ENCODE data around the gene LRP1B.

The LRP1B gene

DNA sequence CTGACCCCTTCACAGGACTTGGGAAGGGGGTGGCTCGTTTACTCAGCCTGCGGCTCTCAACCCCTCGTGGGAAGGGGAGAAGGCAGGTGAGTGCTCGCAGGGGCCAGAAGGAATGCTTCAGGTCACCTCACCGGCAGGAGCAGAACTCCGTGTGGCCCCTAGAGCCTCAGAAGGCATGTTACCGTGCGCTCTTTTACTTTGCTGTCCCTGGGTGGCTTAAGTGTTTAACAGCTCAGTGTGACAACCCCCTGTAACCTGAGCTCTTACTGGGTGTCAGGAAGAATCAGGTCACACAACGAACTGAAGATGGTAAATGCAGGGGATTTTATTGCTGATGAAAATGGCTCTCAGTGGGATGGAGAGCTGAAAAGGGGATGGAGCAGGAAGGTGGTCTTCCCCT lies 1235.4 kb downstream of the LRP1B start:
- no peak for DNase-seq (ENCODE audit: low spot score)

DNA sequence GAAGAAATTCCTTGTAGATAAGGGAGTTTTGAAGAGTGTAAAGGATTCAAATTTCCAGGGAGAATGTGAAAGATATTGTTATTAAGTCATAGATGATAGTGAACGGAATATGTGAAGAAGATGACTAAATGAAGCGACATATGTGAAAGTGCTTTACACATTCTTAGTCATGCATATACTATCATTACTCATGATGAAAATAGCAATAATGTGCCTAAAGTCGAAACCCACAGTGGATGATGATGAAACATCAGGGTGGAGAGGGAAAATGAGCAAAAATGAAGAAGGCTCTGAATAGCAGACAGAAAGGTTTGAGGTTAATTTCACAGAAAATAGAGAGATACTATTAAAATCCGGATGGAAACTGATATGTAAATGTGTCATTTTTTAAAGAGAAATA lies 1237.1 kb downstream of the LRP1B start:
- DNase-seq (ENCODE audit: low spot score), result no peak

DNA sequence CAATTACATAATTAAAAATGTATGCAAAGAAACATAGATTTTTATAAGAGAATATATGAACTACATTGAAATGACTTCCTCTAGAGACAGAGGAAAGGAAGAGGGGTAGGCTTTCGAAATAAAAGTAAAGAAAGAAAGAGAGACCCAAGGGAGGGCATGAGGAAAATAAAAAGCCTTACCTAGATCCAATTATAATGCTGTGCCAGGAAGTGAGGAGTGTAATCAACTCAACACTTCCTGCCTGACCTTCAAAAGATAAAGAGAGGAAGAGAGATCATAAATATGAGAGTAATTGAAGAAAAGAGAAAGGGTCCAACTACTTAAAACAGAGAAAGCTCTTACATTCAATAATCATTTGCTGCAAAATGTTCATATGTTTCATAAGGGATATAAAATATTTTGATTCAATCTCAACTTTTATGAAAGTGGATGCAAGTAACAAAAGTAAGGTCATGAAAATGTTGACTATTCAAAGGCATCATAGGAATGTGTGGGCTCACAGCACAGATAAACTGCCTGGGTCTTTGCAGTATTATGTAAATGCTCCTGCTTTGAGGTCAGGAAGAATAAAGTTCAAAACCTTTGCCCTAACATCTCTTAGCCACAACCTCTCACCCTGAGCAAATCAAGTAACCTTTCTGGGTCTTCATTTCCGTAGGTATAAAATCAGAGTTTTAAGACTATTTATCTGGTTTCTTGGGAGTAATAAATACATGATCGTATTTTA lies 1237.7 kb downstream of the LRP1B start:
- no peak for DNase-seq (ENCODE audit: low spot score)

DNA sequence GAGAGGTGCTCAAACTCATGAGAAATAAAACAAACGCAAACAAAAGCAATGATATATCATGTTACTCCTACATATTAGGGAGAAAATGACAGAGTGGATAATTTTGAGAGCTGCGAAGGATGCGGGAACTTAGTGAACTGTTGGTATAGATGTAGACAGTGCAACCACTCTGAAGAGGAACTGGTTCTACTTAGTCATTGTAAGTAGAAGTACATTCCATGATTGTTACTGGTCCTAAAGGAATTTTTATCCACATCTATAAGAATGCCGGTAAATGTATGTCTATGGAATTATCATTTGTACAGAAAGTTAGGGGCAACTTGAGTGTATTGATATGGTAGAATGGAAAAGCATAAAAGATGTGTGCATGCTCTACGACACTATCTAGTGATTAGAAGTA lies 1238.4 kb downstream of the LRP1B start:
- no peak for DNase-seq (ENCODE audit: low spot score)

DNA sequence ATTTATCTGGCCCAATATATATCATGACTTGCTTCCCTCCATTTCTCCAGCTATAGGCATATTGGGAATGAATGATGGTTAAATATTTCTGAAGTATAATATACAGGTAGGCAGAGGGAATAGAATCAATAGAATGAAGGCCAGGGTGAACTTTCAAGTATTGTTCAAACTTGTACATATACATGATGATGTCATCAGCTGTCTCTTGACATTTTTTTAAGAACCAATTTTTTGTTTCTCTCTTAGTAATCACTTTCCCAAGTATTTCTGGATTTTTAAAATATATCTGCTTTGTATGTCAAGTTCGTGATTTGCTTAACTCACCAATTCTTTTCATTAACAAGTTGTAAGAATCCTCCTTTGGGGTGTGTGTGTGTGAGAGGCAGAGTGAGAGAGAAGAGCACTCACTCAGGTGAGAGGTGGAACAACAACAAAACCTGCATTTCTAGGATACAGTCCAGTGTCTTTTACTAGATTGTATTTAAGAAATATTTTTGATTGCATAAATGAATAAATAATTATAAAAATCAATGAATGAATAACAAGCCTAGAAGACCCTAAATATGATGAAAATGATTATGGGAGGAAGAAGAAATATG lies 1239.1 kb downstream of the LRP1B start:
- DNase-seq (ENCODE audit: low spot score), result no peak

DNA sequence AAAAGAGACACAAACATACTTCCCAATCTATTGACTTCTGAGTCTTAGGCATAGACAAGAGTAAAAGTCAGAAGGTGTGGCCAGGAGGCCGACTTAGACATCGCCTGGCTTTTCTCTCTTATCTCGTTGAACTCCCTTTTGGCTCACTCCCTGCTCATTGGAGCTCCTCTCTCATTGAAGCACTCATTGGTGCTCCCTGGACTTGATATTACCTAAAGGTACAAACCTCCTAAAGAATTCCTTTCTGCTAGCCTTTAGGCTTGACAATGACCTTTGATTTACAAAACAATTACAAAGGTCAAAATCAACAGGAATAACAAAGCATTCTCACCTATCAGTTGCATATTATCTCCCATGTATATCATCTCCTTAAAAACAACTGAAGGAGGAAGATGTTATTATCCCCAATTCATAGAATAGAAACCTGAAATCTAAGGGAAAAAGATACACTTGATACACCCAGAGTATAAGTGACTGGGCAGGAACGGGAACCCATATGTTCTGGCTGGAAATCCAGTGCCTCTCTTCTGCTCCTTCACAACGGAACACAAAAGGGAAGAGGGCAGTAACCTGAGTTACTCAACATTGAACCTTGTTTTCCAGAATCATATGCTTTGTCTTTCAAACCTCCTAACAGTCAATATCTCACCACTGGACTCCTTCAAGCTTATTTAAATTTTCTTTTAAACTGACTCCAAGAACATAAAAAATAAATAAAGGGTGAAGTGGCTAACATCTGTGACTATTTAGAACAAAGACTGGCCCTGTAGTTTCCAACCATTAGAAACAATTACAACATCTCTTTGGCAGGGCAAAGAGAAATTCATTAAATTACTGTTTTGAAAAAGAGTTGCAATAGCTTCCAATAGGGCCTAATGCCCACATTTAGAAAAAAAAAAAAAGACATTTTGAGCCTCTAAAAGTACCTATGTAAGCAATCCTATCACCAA lies 1247.9 kb downstream of the LRP1B start:
- DNase-seq (ENCODE audit: low spot score), result peak; percentile 17

DNA sequence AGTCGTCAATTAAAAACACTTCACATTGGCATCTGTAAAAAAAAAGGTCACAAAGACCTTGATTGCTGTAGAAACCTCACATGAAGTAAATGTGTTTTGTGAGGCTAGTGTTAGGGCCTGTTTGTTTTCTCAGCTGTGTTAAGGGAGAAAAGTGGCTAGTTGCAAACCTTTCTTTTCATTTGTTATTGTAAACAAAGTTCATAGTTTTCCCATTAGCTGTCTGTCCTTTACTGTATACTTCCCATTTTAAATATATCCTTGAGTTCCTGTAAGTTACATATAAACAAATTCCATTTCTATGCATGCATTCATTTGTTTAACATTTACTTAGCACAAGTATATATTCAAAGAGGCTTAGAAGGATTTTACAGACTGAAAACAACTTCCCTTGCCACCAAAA lies 1250.2 kb downstream of the LRP1B start:
- no peak for DNase-seq (ENCODE audit: low spot score)

DNA sequence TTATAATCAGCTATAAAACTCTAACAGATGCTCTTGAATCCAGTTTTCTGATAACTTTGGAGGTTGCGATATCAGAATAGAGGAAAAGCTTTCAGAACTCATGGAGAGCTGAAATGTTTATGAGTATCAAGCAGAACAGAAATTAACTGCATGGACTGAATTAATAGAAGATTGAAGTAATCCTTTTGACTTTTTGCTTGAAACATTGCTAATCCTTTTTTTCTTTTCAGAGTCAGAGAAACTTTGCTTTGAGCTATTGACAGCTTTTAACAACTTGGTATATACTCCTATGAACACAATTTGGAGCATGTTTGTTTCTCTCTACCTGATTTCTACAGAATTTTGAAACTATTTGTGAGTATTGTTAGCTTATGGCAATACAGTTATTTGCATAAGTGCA lies 1254.8 kb downstream of the LRP1B start:
- DNase-seq (ENCODE audit: low spot score), result no peak

DNA sequence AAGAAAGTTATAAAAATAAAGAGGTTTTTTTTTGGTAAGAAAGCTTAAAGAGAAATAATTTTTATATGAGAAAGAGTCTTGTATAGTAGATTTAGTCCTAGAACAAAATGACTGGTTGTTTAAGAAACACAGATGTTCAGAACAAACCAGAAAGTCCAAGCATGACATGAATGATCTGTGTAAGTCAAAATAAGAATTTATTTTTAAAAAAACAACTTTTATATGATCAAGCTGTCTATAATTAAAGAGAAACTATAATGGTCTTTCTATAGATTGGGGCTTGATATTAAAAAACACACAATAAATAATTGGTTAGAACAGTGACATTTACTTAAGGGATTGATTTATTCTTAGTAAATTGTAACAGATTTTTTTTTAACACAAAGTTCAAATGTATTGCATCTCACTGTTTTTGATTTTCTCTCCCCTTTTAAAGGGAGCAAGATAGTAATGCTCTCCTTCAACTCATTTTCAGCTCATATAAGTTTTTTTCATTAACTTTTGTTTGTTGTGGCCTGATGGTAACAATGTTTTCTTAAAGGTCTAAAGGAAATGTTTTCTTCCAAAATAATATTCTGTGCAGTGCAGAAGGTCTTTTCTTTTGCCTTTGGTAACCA lies 1256.8 kb downstream of the LRP1B start:
- DNase-seq (ENCODE audit: low spot score), result no peak

DNA sequence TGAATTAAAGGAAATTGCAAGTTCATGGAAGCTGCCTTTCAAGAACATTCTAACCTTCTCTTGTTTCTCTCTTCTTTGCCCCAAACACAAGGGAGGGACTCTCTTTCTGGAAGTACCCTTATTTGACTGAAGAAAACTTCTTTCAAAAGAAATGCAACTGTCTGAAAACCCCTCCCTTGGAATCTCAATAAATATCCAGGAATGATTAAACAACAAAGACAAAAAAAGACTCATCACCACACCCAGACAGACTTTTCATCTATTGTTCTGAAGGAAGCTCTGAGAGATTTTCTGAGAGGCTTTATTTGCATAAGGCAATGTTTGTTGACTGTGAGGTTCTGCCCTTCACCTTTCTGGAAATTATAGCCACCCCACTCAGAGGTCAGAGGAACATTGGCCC lies 1260.9 kb downstream of the LRP1B start:
- DNase-seq (ENCODE audit: low spot score), result no peak

DNA sequence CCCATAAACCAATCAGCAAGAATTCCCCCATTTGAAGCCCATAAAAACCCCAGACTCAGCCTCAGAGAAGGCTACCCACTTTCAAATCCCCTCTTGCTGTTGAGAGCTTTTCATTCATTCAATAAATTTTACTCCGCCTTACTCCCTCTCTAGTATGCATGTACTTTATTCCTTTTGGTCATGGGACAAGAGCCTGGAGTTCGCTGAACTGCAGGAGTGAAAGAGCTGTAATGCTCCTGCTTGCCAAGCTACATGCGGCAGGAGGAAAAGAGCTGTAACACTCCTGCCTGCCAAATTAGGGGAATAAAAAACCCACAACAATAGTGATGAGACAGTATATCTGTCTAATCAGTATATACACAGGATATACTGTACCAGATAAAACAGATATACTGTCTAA lies 1261.7 kb downstream of the LRP1B start:
- DNase-seq (ENCODE audit: low spot score), result no peak

DNA sequence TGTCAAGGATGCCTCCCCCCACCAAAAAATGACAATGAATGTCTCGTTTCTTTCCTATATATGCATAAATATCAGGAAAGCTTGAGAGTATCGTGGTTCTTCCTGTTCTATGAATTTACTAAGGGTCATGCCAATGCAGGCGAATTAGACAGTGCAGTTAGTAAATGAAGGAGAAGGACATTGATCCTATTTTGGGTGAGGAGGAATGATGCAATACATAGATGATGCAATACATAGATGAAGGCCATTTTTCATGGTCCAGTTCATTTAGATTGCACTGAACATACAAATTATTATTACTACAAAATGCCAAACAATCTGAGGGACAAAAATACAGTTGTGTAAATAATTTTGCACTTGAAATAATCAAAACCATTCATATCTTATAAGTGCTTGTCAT lies 1265.0 kb downstream of the LRP1B start:
- no peak for DNase-seq (ENCODE audit: low spot score)

DNA sequence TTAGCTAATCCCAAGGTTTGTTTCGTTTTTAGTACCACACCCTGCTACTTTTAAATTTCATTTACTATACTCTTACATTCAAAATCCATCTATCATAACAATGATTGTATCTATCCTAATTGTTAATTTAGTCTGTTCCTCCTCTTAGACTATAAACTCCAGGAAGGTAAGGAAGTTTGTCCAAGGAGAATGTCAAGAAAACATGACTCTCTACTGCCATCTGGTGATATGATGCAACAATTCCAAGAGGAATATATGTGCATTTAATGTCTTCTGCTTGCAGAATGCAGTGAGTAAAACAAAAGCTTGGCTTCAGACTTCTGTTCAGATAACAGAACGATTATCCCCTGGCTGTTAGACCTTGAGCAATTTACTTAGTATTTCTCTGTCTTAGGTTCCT lies 1267.1 kb downstream of the LRP1B start:
- peak; percentile 60 for DNase-seq (ENCODE audit: low spot score)

DNA sequence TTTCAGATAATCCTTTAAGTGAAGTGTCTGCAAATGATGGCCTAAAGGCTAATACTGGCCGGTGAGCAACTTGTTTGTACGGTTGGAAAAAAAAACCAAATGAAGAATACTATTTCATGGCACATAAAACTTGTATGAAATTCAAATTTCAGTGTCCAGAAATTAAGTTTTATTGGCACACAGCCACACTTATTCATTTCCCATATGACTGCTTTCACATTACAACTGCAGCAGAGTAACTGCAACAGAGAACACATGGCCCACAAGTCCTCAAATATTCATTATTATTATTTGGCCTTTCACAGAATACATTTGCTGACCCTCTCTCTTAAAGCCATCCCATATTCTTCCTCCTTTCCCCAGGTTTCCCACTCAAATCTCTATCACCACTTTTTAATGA lies 1268.6 kb downstream of the LRP1B start:
- DNase-seq (ENCODE audit: low spot score), result no peak

DNA sequence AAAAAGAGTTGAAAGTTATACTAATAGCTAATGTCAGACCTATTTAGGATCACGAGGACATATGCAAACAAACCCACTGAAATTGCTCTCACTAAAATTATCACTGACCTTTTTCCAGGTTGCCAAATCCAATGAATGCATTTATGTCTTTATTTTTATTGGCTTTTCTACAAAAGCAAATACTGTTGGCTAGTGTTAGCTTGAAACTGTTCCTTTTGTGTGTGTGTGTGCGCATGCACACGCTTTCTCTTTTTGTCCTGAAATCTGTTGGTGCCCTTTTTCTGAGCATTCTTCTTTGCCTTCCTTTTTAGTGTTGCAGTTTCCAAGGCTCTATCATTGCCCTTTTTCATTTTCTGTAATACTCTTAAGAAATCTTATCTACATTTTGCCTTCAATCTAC lies 1269.2 kb downstream of the LRP1B start:
- DNase-seq (ENCODE audit: low spot score), result no peak

DNA sequence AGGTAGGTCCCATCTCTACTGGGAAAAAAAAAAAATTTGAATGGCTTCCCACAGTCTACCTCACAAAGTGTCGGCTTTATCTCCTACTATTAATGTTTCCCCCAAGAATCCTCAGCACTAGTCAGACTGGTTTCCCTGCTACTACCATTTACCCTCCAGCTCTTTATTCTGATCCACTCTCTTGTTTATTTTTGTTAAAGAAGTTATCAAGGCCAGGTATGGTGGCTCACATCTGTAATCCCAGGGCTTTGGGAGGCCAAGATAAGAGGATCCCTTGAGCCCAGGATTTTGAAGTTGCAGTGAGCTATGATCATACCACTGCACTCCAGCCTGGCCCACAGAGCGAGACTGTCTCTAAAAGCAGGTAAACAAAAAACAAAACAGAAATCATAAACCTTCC lies 1275.3 kb downstream of the LRP1B start:
- no peak for DNase-seq (ENCODE audit: low spot score)

DNA sequence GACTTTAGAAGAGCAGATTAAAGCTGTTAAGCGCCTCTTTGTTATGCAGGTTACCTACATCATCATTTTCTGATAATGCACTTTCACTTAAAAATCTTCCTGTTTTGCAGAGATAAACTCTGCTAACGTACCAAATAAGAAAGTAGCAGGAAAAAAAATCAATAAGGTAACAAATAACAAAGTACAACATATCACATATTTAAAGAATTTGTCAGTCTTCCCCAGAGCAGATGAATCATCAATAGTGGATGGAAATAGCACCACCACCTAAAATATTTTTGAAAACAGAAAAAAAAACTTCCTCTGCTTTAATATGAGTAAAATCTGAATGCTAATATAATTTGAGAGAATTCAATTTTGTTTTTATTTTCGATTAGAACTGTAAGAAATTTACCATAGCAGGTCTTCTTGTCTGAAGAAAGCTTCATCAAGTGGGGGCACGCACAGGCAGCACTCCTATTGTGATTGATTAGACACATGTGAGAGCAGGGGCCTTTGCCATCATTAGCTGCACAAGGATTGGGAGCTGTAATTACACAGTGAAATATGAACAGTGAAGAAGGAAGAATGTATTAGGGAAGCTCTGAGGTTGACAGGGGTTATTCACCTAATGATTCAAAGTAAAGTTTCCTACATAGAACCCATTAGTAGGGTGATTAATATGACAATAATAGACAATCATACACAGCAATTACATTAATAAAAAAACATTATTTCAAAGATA lies 1279.4 kb downstream of the LRP1B start:
- no peak for DNase-seq (ENCODE audit: low spot score)

DNA sequence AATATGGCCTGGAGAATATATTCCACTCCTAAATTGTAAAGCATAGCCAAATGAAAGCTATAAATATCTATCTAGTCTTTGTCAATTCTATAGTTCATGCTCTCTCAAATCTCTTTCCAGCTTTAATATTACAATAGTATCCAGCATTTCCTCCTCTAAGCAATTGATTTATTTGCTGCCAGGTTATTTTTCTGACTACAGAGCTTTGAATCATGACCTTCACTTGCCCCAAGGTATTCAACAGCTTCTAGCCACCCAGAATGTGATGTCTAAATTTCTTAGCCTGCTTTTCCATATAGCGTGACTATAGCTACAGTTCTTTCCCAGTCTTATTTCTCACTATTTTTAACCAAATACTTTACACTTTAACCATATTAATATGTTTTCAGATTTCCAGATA lies 1287.6 kb downstream of the LRP1B start:
- no peak for DNase-seq (ENCODE audit: low spot score)

DNA sequence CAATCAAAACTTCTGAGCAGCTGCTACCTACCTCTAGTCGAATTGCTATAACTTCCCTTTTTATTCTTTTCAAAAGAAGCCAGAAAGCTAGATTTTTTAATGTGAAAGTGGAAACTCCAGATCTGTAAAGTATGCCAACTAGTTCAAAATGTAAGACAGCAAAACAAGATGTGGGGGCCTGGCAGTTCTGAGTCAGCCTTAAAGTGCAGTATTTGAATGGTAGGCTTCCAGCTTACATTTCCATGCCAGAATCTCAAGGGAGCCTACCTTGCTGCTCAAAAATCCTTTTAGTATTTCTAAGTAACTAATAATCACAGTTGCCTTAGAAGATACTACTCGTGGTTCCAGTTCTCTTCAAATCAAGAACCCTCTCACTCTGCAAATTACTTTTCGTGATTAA lies 1288.7 kb downstream of the LRP1B start:
- DNase-seq (ENCODE audit: low spot score), result no peak

DNA sequence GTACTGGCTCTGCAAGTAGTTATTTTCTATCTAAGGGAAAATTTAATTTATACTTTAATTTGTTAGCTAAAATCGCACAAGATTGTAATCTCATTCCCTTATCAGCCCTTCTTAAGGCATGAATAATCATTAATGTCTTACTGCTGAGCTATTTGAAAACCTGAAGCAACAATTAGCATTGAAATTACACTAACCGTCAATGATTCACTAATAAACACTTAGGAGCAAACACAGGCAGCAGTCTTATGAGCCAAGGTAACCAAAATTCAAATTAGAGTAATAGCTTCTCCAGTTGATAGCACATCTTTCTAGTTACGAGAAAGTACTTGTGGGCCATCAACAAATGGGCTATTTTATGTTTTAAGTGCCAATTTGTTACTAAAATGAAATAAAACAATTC lies 1289.7 kb downstream of the LRP1B start:
- DNase-seq (ENCODE audit: low spot score), result no peak

DNA sequence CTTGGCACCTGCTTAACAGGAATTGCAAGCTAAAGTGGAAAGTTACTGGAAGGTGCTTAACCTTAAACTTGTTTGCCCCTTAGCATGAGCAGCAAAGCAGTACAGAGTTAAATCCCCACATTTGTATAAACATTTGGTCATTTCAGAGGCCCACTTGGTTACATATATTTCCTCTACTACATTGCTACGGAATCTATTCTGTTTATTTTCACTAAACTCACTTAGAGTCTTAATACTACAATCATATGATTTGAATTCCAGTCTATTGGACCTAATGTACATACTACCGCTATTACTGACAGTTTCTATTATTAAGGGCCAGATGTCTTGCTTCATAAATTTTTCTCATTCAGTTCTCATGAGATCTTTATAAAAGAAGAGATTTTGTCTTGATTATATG lies 1294.0 kb downstream of the LRP1B start:
- DNase-seq (ENCODE audit: low spot score), result no peak

DNA sequence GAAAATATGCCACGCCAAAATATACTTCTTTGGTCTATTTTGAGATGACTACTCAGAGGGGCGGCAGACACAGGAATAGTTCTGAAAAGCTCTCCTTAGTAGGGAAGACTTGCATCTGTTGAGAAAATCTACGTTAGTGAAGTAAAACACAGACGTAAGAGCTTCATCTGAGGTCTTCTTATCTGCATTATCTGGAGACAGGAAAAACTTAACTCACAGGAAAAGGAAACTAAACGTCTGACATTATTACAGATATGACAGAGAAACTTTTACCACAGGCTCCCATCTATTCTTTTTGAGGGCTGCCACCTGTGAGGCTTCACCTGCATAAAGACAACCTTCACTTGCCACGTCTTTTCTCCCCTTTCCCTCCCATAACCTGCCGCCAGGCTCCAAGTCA lies 1295.7 kb downstream of the LRP1B start:
- DNase-seq (ENCODE audit: low spot score), result no peak

Measured in pons (tissue), 1 donor.